H4 (cell line): ENCODE results near the gene DCDC2C. TPM values are rescaled to one million over a fixed set of nuclear protein-coding genes. Genes with fewer than 3 reads are reported as not detected.
A peak's percentile ranks its signal among the peaks of the same experiment; 100 is the strongest.

Source experiments
- DNase-seq: peaks from one replicate; pipeline ENCODE4 v3.0.0-alpha.2; 2015; ENCODE audit warnings: low spot score
- total RNA-seq: library from RNA; depleted of rRNA; stranded (reverse); fragments of >200 nt; shearing (Covaris generic); gene quantifications from 2 replicates; pipeline ENCODE4 v1.2.3, GENCODE V29; 2014

DCDC2C gene
- total RNA-seq, 1 experiment from 2014 or later: not detected

- DNase-seq: no peak
Measured at GRCh38 chr2:3709225-3709624, 5.8 kb downstream of the DCDC2C start.

- no peak for DNase-seq
Measured at GRCh38 chr2:3712424-3712823, 9.0 kb downstream of the DCDC2C start.

GRCh38 chr2:3712831-3713503 lies 9.6 kb downstream of the DCDC2C start:
- no peak for DNase-seq

- no peak for DNase-seq
Measured at GRCh38 chr2:3718679-3719078, 15.3 kb downstream of the DCDC2C start.

GRCh38 chr2:3725002-3725401 lies 21.6 kb downstream of the DCDC2C start:
- no peak for DNase-seq

GRCh38 chr2:3725458-3726250 lies 22.3 kb downstream of the DCDC2C start:
- DNase-seq: no peak

- no peak for DNase-seq
Measured at GRCh38 chr2:3726511-3726910, 23.1 kb downstream of the DCDC2C start.

GRCh38 chr2:3727397-3728045 lies 24.1 kb downstream of the DCDC2C start:
- no peak for DNase-seq

- peak; percentile 14 for DNase-seq
Measured at GRCh38 chr2:3728104-3729054, 25.0 kb downstream of the DCDC2C start.

- DNase-seq: no peak
Measured at GRCh38 chr2:3729055-3729448, 25.7 kb downstream of the DCDC2C start.

GRCh38 chr2:3729786-3730185 lies 26.4 kb downstream of the DCDC2C start:
- no peak for DNase-seq

- no peak for DNase-seq
Measured at GRCh38 chr2:3730646-3731045, 27.3 kb downstream of the DCDC2C start.

- no peak for DNase-seq
Measured at GRCh38 chr2:3731829-3732228, 28.5 kb downstream of the DCDC2C start.

- DNase-seq: no peak
Measured at GRCh38 chr2:3736112-3736511, 32.7 kb downstream of the DCDC2C start.

- DNase-seq: no peak
Measured at GRCh38 chr2:3737128-3737527, 33.8 kb downstream of the DCDC2C start.

- DNase-seq: peak; percentile 26
Measured at GRCh38 chr2:3738454-3738853, 35.1 kb downstream of the DCDC2C start.

- no peak for DNase-seq
Measured at GRCh38 chr2:3739313-3739712, 35.9 kb downstream of the DCDC2C start.

- DNase-seq: no peak
Measured at GRCh38 chr2:3741396-3741795, 38.0 kb downstream of the DCDC2C start.

- DNase-seq: no peak
Measured at GRCh38 chr2:3741867-3742602, 38.7 kb downstream of the DCDC2C start.

GRCh38 chr2:3742743-3743508 lies 39.6 kb downstream of the DCDC2C start:
- no peak for DNase-seq
